Measurements from ENCODE around the gene SHISA7.

The SHISA7 gene

GRCh38 chr19:55484593-55485438 is 41.7 kb upstream of the SHISA7 start, which contains the start of gene NAT14:
Gene NAT14, plus strand, starts transcription at chr19:55485188. Its CDS starts 521 bp downstream, at chr19:55485709.
- TF ChIP-seq CTCF (conservative IDR thresholded peaks at IDR 0.05; ENCODE audit: control insufficient read depth, insufficient read depth, low read depth, low read length): no peak
- peak within 1 kb of the TSS; percentile 60 for H3K4me3 ChIP-seq (ENCODE audit: control insufficient read depth, low read depth, low read length)
- DNase-seq (ENCODE audit: low read depth): no peak

GRCh38 chr19:55483706-55484592 is 40.8 kb upstream of the SHISA7 start:
- H3K4me3 ChIP-seq (ENCODE audit: control insufficient read depth, low read depth, low read length): peak overlapping the region; percentile 60
- no peak for TF ChIP-seq CTCF (conservative IDR thresholded peaks at IDR 0.05; ENCODE audit: control insufficient read depth, insufficient read depth, low read depth, low read length)
- no peak for DNase-seq (ENCODE audit: low read depth)

GRCh38 chr19:55482967-55483705 is 40.0 kb upstream of the SHISA7 start:
- TF ChIP-seq CTCF (conservative IDR thresholded peaks at IDR 0.05; ENCODE audit: control insufficient read depth, insufficient read depth, low read depth, low read length): no peak
- no peak overlapping the region for H3K4me3 ChIP-seq (ENCODE audit: control insufficient read depth, low read depth, low read length)
- DNase-seq (ENCODE audit: low read depth): no peak

- no peak for DNase-seq (ENCODE audit: low read depth)
- no peak overlapping the region for H3K4me3 ChIP-seq (ENCODE audit: control insufficient read depth, low read depth, low read length)
- no peak for TF ChIP-seq CTCF (conservative IDR thresholded peaks at IDR 0.05; ENCODE audit: control insufficient read depth, insufficient read depth, low read depth, low read length)
Measured at GRCh38 chr19:55482156-55482961, 39.3 kb upstream of the SHISA7 start.

- TF ChIP-seq CTCF (conservative IDR thresholded peaks at IDR 0.05; ENCODE audit: control insufficient read depth, insufficient read depth, low read depth, low read length): no peak
- H3K4me3 ChIP-seq (ENCODE audit: control insufficient read depth, low read depth, low read length): no peak overlapping the region
- DNase-seq (ENCODE audit: low read depth): no peak
Measured at GRCh38 chr19:55481794-55482155, 38.7 kb upstream of the SHISA7 start.

All from fibroblast of mammary gland (primary cell).